Heart right ventricle (tissue), 16 donors: ENCODE measurements around the gene ULK2. TPM values are rescaled to one million over a fixed set of nuclear protein-coding genes. Genes with fewer than 3 reads are reported as not detected.

Source experiments
- ATAC-seq, 8 donors: fragments of 200-7000 bp; cut with Tn5 transposase; one replicate each; pipeline ENCODE4 v1.9.1; 2020; ENCODE audit warnings: mild to moderate bottlenecking in 8 of 8, moderate library complexity in 8 of 8, moderate number of reproducible peaks in 1 of 8
- DNase-seq, 2 donors: peaks; one replicate each; pipeline ENCODE4 v3.0.0-alpha.2; 2020
- H3K27ac ChIP-seq, 10 donors: fragments of 200-600 bp; sonication (generic) in 2 of 10; one replicate each; pipeline versions ENCODE4 v1.5.0 to v1.8.0; 2020 to 2022; ENCODE audit warnings: mild to moderate bottlenecking in 3 of 10
- H3K27me3 ChIP-seq, 7 donors: fragments of 200-600 bp; one replicate each; pipeline ENCODE4 v1.8.0; 2021 to 2022; ENCODE audit warnings: mild to moderate bottlenecking in 2 of 7
- H3K36me3 ChIP-seq, 9 donors: fragments of 200-600 bp; sonication (generic) in 1 of 9; one replicate each; pipeline versions ENCODE4 v1.5.0 to v1.8.0; 2020 to 2022; ENCODE audit warnings: mild to moderate bottlenecking in 2 of 9
- H3K4me1 ChIP-seq, 9 donors: fragments of 200-600 bp; sonication (generic) in 1 of 9; one replicate each; pipeline versions ENCODE4 v1.5.0 to v1.8.0; 2020 to 2022; ENCODE audit warnings: mild to moderate bottlenecking in 4 of 9
- H3K4me3 ChIP-seq, 10 donors: fragments of 200-600 bp; sonication (generic) in 2 of 10; one replicate each; pipeline versions ENCODE4 v1.5.0 to v1.8.0; 2020 to 2022; ENCODE audit warnings: mild to moderate bottlenecking in 7 of 10, moderate library complexity in 2 of 10
- H3K9me3 ChIP-seq, 11 donors: fragments of 200-600 bp in 10 of 11; sonication (generic) in 2 of 11; one replicate each; pipeline versions ENCODE4 v1.5.0 to v1.8.0; 2013 to 2022; ENCODE audit warnings: mild to moderate bottlenecking in 2 of 11, control low read depth in 1 of 11, moderate library complexity in 1 of 11
- CTCF ChIP-seq, 9 donors: fragments of 200-600 bp; sonication (generic) in 2 of 9; IDR thresholded peaks; one replicate each; pipeline versions ENCODE4 v1.5.0 to v1.8.0; 2021 to 2022; ENCODE audit warnings: antibody characterized with exemption in 9 of 9, mild to moderate bottlenecking in 5 of 9, moderate library complexity in 1 of 9
- WGBS, 2 donors: extraction: QIAGEN DNeasy Blood & Tissue Kit; methylation state at CpG; one replicate each; pipeline ENCODE4 v1.1.7; 2013; ENCODE audit warnings: inconsistent platforms in 1 of 2; 5-methylcytosine and 5-hydroxymethylcytosine counted together
- intact Hi-C, 10 donors: fragments of 100-400 bp; cut with DNase I; formaldehyde crosslinking; loops; one replicate each; pipeline versions ENCODE4 v1.11.1 to v1.14.2; 2022
- polyA plus RNA-seq, 2 donors: library from polyadenylated mRNA; stranded (reverse); fragments of 200-250 nt; gene quantifications; one replicate each; pipeline ENCODE4 v1.2.3, GENCODE V29; 2013
- total RNA-seq, 10 donors: library from RNA; stranded (reverse); fragmentation: NEBNext Ultra II Directional in 3 of 10; extraction: Animal tissue kit (Norgen Biotek cat#: 25700) in 3 of 10; gene quantifications; one replicate each; pipeline versions ENCODE4 v1.2.1 to v1.2.4, GENCODE V29; 2021 to 2023
- donor health status: Arrhythmogenic right ventricular cardiomyopathy.
- donor health status: ischemic (EF 13 %, LVEDD 7.1; RV severe dilation, severe dysfunction).
- donor health status: healthy with polysubstance abuse.
- donor health status: DM: no; HTN: yes; CAD: no.
- donor health status: DM: no; HTN: no; CAD: no.
- donor health status: ischemic (EF 25% LVEDD 6.9; RV normal size, moderate dysfunction).
- donor health status: ischemic (EF 25% LVEDD 5.7; RV mildly dilated, moderate dysfunction).
- donor health status: healthy.
- donor health status: DM: yes; HTN: yes; CAD: no.
- donor health status: Ischemic cardiomyopathy.
- donor health status: ischemic (EF 35%, LVEDD 5.7; RV mildly dilated, moderate dysfunction).
- donor health status: nonischemic (EF 11% LVEDD 7.7; RV severe dilation, severe dysfunction).
- donor health status: DM: yes; HTN: yes; CAD: no.
- donor health status: PGD.
- donor health status: ischemic (EF 29% LVEDD 5.4; RV normal size, mild dysfunction).
- donor health status: nonischemic (EF 23%, LVEDD 6.1; RV moderate dilation, normal function).

Gene ULK2
- total and polyA plus RNA-seq, 12 donors, result 2.9 to 23.7 (median 16.7) TPM

- H3K27ac ChIP-seq, result no peak overlapping the region
- DNase-seq (no peak), ATAC-seq (no peak)
- 89% methylated on average over 26 of the region's 26 CpGs for WGBS, 2 donors
- intact Hi-C loops, result loop anchor here in 1 of 10 donors (10.0 kb wide), 1 partner anchor 75 kb away; no protein-coding TSS in a partner anchor
- no peaks in the 10 kb centered on the region for H3K36me3 ChIP-seq
- H3K4me1 ChIP-seq, result peaks cover 0 to 3% (median 0%) of the 10 kb centered on the region in 9 donors
- H3K9me3 ChIP-seq, result no peaks in the 10 kb centered on the region
- no peak overlapping the region for H3K4me3 ChIP-seq
- no peaks in the 10 kb centered on the region for H3K27me3 ChIP-seq
- TF ChIP-seq CTCF (IDR thresholded peaks at IDR 0.05), result no peak
Observed at GRCh38 chr17:19739241-19740201, 128.2 kb downstream of the ULK2 start.

- no peaks in the 10 kb centered on the region for H3K9me3 ChIP-seq
- DNase-seq, result no peak
- no peaks in the 10 kb centered on the region for H3K36me3 ChIP-seq
- H3K27ac ChIP-seq, result no peak overlapping the region
- TF ChIP-seq CTCF (IDR thresholded peaks at IDR 0.05), result no peak
- intact Hi-C loops, result no loop called here
- 93 to 95% methylated on average over 9 of the region's 9 CpGs for WGBS, 2 donors
- H3K27me3 ChIP-seq, result no peaks in the 10 kb centered on the region
- H3K4me1 ChIP-seq, result no peaks in the 10 kb centered on the region
- ATAC-seq, result no peak
- H3K4me3 ChIP-seq, result no peak overlapping the region
Observed at GRCh38 chr17:19738757-19739156, 129.0 kb downstream of the ULK2 start.

- no peak overlapping the region for H3K4me3 ChIP-seq
- no peak overlapping the region for H3K27ac ChIP-seq
- DNase-seq (no peak), ATAC-seq (peak in 1 of 8 donors; percentile 18)
- H3K4me1 ChIP-seq, result no peaks in the 10 kb centered on the region
- no peaks in the 10 kb centered on the region for H3K36me3 ChIP-seq
- 95 to 98% methylated on average over 14 of the region's 14 CpGs for WGBS, 2 donors
- H3K27me3 ChIP-seq, result no peaks in the 10 kb centered on the region
- no peaks in the 10 kb centered on the region for H3K9me3 ChIP-seq
- intact Hi-C loops, result no loop called here
- TF ChIP-seq CTCF (IDR thresholded peaks at IDR 0.05), result no peak
Observed at GRCh38 chr17:19738073-19738449, 129.7 kb downstream of the ULK2 start.

GRCh38 chr17:19737305-19738072 is 130.2 kb downstream of the ULK2 start:
- intact Hi-C loops, result no loop called here
- no peaks in the 10 kb centered on the region for H3K4me1 ChIP-seq
- WGBS, 2 donors, result 80 to 82% methylated on average over 15 of the region's 15 CpGs
- DNase-seq, result no peak
- H3K27me3 ChIP-seq, result no peaks in the 10 kb centered on the region
- ATAC-seq, result peak in 1 of 8 donors; percentile 9
- no peaks in the 10 kb centered on the region for H3K9me3 ChIP-seq
- H3K4me3 ChIP-seq, result no peak overlapping the region
- TF ChIP-seq CTCF (IDR thresholded peaks at IDR 0.05), result no peak
- H3K36me3 ChIP-seq, result no peaks in the 10 kb centered on the region
- no peak overlapping the region for H3K27ac ChIP-seq
